Activated naive CD8-positive, alpha-beta T cell treated with anti-CD3 and anti-CD28 coated beads, Interleukin-2, amount 10 ng/mL, durations not matched to agents 7 days and 5 days (primary cell): ENCODE data around the gene DPP6. TPM values are rescaled to one million over a fixed set of nuclear protein-coding genes. Genes with fewer than 3 reads are reported as not detected.
"Not testable (repeated sequence)": the region's sequence is repeated elsewhere in the genome, so short reads cannot be mapped to it uniquely, and the experiment has no call there.

Experiments used
- ATAC-seq: fragments of 150-1000 bp; cut with Tn5 transposase; one replicate; pipeline ENCODE4 v1.10.0; 2021; ENCODE audit warnings: low read depth, moderate library complexity
- POLR2A ChIA-PET: fragments of 350-600 bp; sonication (Branson Sonifier 250); formaldehyde crosslinking; loops from one replicate; lab custom pipeline; 2021; ENCODE audit warnings: antibody characterized with exemption; lab: Charles Lee
- DNase-seq: peaks from one replicate; pipeline ENCODE4 v3.0.0; 2021
- H3K27ac Mint-ChIP-seq: one replicate; pipeline ENCODE4 v1.8.0; 2022; ENCODE audit warnings: mild to moderate bottlenecking, mixed read lengths
- H3K27me3 Mint-ChIP-seq: one replicate; pipeline ENCODE4 v1.8.0; 2022; ENCODE audit warnings: mild to moderate bottlenecking, moderate library complexity, mixed read lengths
- H3K36me3 Mint-ChIP-seq: one replicate; pipeline ENCODE4 v1.8.0; 2021; ENCODE audit warnings: mild to moderate bottlenecking, mixed read lengths
- H3K4me1 Mint-ChIP-seq: one replicate; pipeline ENCODE4 v1.8.0; 2021; ENCODE audit warnings: mixed read lengths
- H3K4me3 Mint-ChIP-seq: one replicate; pipeline ENCODE4 v1.8.0; 2022; ENCODE audit warnings: mild to moderate bottlenecking, moderate library complexity, mixed read lengths
- H3K9me3 Mint-ChIP-seq: one replicate; pipeline ENCODE4 v1.8.0; 2021; ENCODE audit warnings: mixed read lengths
- total RNA-seq, 2 experiments: library from RNA; stranded (reverse); gene quantifications; one replicate each; pipeline ENCODE4 v1.2.3, GENCODE V29; 2021

DPP6 gene
- total RNA-seq, 2 experiments from 2014 or later: not detected

- Mint-ChIP-seq H3K4me1 (peaks cover 1% of the 10 kb centered on the region), H3K36me3 (no peaks in the 10 kb centered on the region), H3K4me3 (no peak overlapping the region), H3K9me3 (peaks cover 1% of the 10 kb centered on the region), H3K27ac (no peak overlapping the region), H3K27me3 (peaks cover 7% of the 10 kb centered on the region)
- no peak for DNase-seq
- no peak for ATAC-seq
- POLR2A ChIA-PET: no interaction called here
These were observed 867.4 kb downstream of the DPP6 start for GRCh38 chr7:154919344-154920225.

- H3K4me3 Mint-ChIP-seq, ATAC-seq, H3K9me3 Mint-ChIP-seq, H3K27ac Mint-ChIP-seq, POLR2A ChIA-PET, DNase-seq, H3K27me3 Mint-ChIP-seq, H3K4me1 Mint-ChIP-seq, H3K36me3 Mint-ChIP-seq: not testable (repeated sequence)
These were observed 870.3 kb downstream of the DPP6 start for GRCh38 chr7:154922472-154922871.

GRCh38 chr7:154927624-154928125, 875.5 kb downstream of the DPP6 start:
- Mint-ChIP-seq H3K36me3 (peaks cover 5% of the 10 kb centered on the region), H3K27ac (peak overlapping the region; percentile 96), H3K4me3 (peak overlapping the region; percentile 97), H3K9me3 (no peaks in the 10 kb centered on the region), H3K4me1 (peaks cover 19% of the 10 kb centered on the region), H3K27me3 (no peaks in the 10 kb centered on the region)
- DNase-seq (peak; percentile 46), ATAC-seq (peak; percentile 52)
- POLR2A ChIA-PET: interaction anchor here (0.6 to 1.4 kb wide), 9 partner anchors 13 to 837 kb away, joined by 3 to 7 read pairs (median 4); partner anchors contain the start of genes INSIG1 and PAXIP1

- peaks cover 8% of the 10 kb centered on the region for H3K36me3 Mint-ChIP-seq
- POLR2A ChIA-PET: interaction anchor here (0.7 to 1.4 kb wide), 7 partner anchors 13 to 496 kb away, joined by 3 to 7 read pairs (median 4); partner anchors contain the start of genes INSIG1 and PAXIP1
- no peaks in the 10 kb centered on the region for H3K27me3 Mint-ChIP-seq
- ATAC-seq: peak; percentile 86
- peak overlapping the region; percentile 97 for H3K4me3 Mint-ChIP-seq
- H3K27ac Mint-ChIP-seq: peak overlapping the region; percentile 96
- H3K4me1 Mint-ChIP-seq: peaks cover 19% of the 10 kb centered on the region
- peak; percentile 59 for DNase-seq
- H3K9me3 Mint-ChIP-seq: no peaks in the 10 kb centered on the region
These were observed 876.2 kb downstream of the DPP6 start for GRCh38 chr7:154928136-154929005.

GRCh38 chr7:154929006-154929726, 877.0 kb downstream of the DPP6 start:
- POLR2A ChIA-PET: interaction anchor here (0.7 to 1.3 kb wide), 2 partner anchors 24 to 495 kb away, joined by 3 read pairs; no protein-coding TSS in a partner anchor
- H3K36me3 Mint-ChIP-seq: peaks cover 14% of the 10 kb centered on the region
- H3K27ac Mint-ChIP-seq: peak overlapping the region; percentile 96
- no peaks in the 10 kb centered on the region for H3K27me3 Mint-ChIP-seq
- ATAC-seq (no peak), DNase-seq (no peak)
- peaks cover 19% of the 10 kb centered on the region for H3K4me1 Mint-ChIP-seq
- peak overlapping the region; percentile 97 for H3K4me3 Mint-ChIP-seq
- H3K9me3 Mint-ChIP-seq: peaks cover 3% of the 10 kb centered on the region

- peaks cover 30% of the 10 kb centered on the region for H3K36me3 Mint-ChIP-seq
- no peak overlapping the region for H3K4me3 Mint-ChIP-seq
- peaks cover 19% of the 10 kb centered on the region for H3K4me1 Mint-ChIP-seq
- ATAC-seq (no peak), DNase-seq (no peak)
- no peaks in the 10 kb centered on the region for H3K27me3 Mint-ChIP-seq
- peaks cover 15% of the 10 kb centered on the region for H3K9me3 Mint-ChIP-seq
- POLR2A ChIA-PET: no interaction called here
- no peak overlapping the region for H3K27ac Mint-ChIP-seq
These were observed 879.7 kb downstream of the DPP6 start for GRCh38 chr7:154931906-154932305.

- peaks cover 30% of the 10 kb centered on the region for H3K36me3 Mint-ChIP-seq
- H3K27ac Mint-ChIP-seq, ATAC-seq, H3K27me3 Mint-ChIP-seq, POLR2A ChIA-PET, DNase-seq, H3K4me3 Mint-ChIP-seq, H3K4me1 Mint-ChIP-seq: not testable (repeated sequence)
- H3K9me3 Mint-ChIP-seq: peaks cover 17% of the 10 kb centered on the region
These were observed 882.3 kb downstream of the DPP6 start for GRCh38 chr7:154934353-154934952.

GRCh38 chr7:154937837-154938236, 885.6 kb downstream of the DPP6 start:
- no peaks in the 10 kb centered on the region for H3K4me1 Mint-ChIP-seq
- H3K4me3 Mint-ChIP-seq: no peak overlapping the region
- no peaks in the 10 kb centered on the region for H3K27me3 Mint-ChIP-seq
- POLR2A ChIA-PET: no interaction called here
- no peak overlapping the region for H3K27ac Mint-ChIP-seq
- ATAC-seq (no peak), DNase-seq (no peak)
- peaks cover 17% of the 10 kb centered on the region for H3K9me3 Mint-ChIP-seq
- H3K36me3 Mint-ChIP-seq: peaks cover 39% of the 10 kb centered on the region

- Mint-ChIP-seq H3K4me1 (no peaks in the 10 kb centered on the region), H3K9me3 (peaks cover 2% of the 10 kb centered on the region), H3K27ac (no peak overlapping the region), H3K36me3 (peaks cover 16% of the 10 kb centered on the region), H3K4me3 (no peak overlapping the region), H3K27me3 (no peaks in the 10 kb centered on the region)
- DNase-seq (no peak), ATAC-seq (no peak)
- POLR2A ChIA-PET: no interaction called here
These were observed 890.5 kb downstream of the DPP6 start for GRCh38 chr7:154942691-154943090.
